Skeletal muscle tissue (tissue), 4 donors: ENCODE results near the gene ST3GAL6. TPM values are rescaled to one million over a fixed set of nuclear protein-coding genes. Genes with fewer than 3 reads are reported as not detected.
A peak's percentile ranks its signal among the peaks of the same experiment; 100 is the strongest.

Source experiments
- H3K27ac ChIP-seq: one replicate; pipeline ENCODE4 v1.7.0; 2013; ENCODE audit warnings: mild to moderate bottlenecking, low read depth, low read length, inconsistent platforms
- H3K27me3 ChIP-seq, 3 donors: one replicate each; pipeline ENCODE4 v1.7.0; 2013; ENCODE audit warnings: low read length in 3 of 3; ENCODE audit not compliant: control insufficient read depth in 3 of 3, insufficient read depth in 3 of 3
- H3K36me3 ChIP-seq, 3 donors: one replicate each; pipeline ENCODE4 v1.7.0; 2013; ENCODE audit warnings: low read length in 3 of 3; ENCODE audit not compliant: control insufficient read depth in 3 of 3, insufficient read depth in 3 of 3
- H3K4me1 ChIP-seq, 3 donors: one replicate each; pipeline ENCODE4 v1.7.0; 2013; ENCODE audit warnings: low read length in 3 of 3, mild to moderate bottlenecking in 3 of 3; ENCODE audit not compliant: control insufficient read depth in 3 of 3, insufficient read depth in 3 of 3
- H3K4me3 ChIP-seq, 3 donors: one replicate each; pipeline ENCODE4 v1.7.0; 2013; ENCODE audit warnings: low read length in 3 of 3
- H3K9ac ChIP-seq, 3 donors: one replicate each; pipeline ENCODE4 v1.7.0; 2013; ENCODE audit warnings: low read length in 3 of 3, mild to moderate bottlenecking in 3 of 3, moderate library complexity in 2 of 3, low read depth in 1 of 3
- H3K9me3 ChIP-seq, 3 donors: one replicate each; pipeline ENCODE4 v1.7.0; 2013; ENCODE audit warnings: low read length in 3 of 3; ENCODE audit not compliant: control insufficient read depth in 3 of 3
- total RNA-seq: library from RNA; depleted of rRNA; stranded (reverse); fragments of >200 nt; gene quantifications from one replicate; pipeline ENCODE4 v1.2.3, GENCODE V29; 2014
- donor health status: Osteomylitis.

The ST3GAL6 gene
- total RNA-seq, result 14.1 TPM

DNA sequence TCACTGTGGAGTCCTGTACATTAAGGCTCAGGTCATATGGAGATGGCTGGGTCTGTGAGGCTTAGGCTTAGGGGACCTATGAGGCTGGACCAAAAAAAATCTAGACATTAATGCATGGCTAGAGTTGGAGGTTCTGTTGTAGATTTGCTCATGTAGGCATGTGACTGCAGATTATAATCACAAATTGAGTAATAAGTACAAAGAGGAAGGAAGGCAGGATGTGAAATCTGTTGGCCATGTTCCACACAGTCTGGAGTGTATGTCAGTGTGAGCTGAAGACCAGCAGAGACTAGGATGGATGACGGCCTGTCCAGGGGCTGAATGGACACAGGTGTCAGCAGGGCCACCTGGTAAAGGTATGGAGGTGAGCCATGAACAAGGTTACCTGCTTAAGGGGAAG lies at the start of gene ST3GAL6:
TSS of gene ST3GAL6 (plus strand) at position 265 of the 400 bp plus-strand sequence. CDS start 5,101 bp downstream, outside the sequence.
- peak within 1 kb of the TSS in 1 of 3 donors; percentile 27 for H3K4me3 ChIP-seq
- H3K9me3 ChIP-seq, result no peaks in the 10 kb centered on the region
- H3K9ac ChIP-seq, result no peak within 1 kb of the TSS
- H3K4me1 ChIP-seq, result peaks cover 11 to 18% (median 14%) of the 10 kb centered on the region in 3 donors
- no peaks in the 10 kb centered on the region for H3K27me3 ChIP-seq
- H3K27ac ChIP-seq, result peak within 1 kb of the TSS; percentile 14
- H3K36me3 ChIP-seq, result no peaks in the 10 kb centered on the region

DNA sequence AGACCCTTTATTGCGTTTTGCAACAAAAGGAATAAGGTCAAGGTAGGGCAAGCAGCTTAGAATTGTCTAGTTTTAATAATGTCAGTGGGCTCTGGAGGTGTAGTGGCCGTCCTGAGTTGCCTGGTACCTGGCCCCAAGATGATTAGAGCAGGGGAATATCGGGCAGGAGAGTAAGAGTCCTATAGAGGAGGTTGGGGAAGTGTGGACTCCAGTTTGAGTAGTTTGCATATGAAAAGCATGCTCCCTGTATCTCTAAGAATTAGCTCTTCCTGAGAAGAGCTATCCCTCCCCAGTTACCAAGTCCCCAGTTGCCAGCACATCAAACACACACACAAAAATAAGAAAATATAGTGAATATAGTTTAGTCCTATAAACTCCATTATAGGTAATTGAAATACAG lies 49.2 kb upstream of the ST3GAL6 start:
- no peaks in the 10 kb centered on the region for H3K4me1 ChIP-seq
- H3K9ac ChIP-seq, result no peak overlapping the region
- H3K27ac ChIP-seq, result no peak overlapping the region
- no peaks in the 10 kb centered on the region for H3K36me3 ChIP-seq
- no peaks in the 10 kb centered on the region for H3K27me3 ChIP-seq
- no peaks in the 10 kb centered on the region for H3K9me3 ChIP-seq
- no peak overlapping the region for H3K4me3 ChIP-seq

DNA sequence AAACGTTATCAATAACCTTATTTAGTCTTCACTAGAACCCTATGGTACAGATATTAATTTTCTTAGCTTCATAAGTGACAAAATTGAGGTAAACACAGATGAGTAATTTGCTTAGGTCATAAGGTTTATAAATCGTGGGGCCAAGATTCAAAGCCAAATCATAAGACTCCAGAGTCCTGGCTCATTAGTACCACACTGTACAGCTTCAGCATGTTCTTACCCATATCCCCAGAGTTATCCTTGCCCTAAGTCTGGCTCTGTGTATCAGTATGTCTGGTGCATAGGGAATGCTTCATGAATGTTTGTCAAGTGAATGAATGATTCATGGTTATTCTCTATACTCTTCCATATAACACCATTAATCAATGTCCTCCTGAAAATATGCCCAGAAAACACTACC lies 45.6 kb upstream of the ST3GAL6 start:
- no peak overlapping the region for H3K27ac ChIP-seq
- H3K27me3 ChIP-seq, result no peaks in the 10 kb centered on the region
- H3K36me3 ChIP-seq, result no peaks in the 10 kb centered on the region

GRCh38 chr3:98718730-98719129 lies 44.4 kb upstream of the ST3GAL6 start:
- Histone ChIP-seq H3K36me3 (no peaks in the 10 kb centered on the region), H3K27me3 (no peaks in the 10 kb centered on the region), H3K9me3 (no peaks in the 10 kb centered on the region), H3K9ac (no peak overlapping the region), H3K4me1 (no peaks in the 10 kb centered on the region), H3K4me3 (no peak overlapping the region), H3K27ac (no peak overlapping the region)

More for the DNA sequence above, 45.6 kb upstream of the ST3GAL6 start:
- Histone ChIP-seq H3K9ac (no peak overlapping the region), H3K4me1 (no peaks in the 10 kb centered on the region), H3K9me3 (no peaks in the 10 kb centered on the region), H3K4me3 (no peak overlapping the region)

DNA sequence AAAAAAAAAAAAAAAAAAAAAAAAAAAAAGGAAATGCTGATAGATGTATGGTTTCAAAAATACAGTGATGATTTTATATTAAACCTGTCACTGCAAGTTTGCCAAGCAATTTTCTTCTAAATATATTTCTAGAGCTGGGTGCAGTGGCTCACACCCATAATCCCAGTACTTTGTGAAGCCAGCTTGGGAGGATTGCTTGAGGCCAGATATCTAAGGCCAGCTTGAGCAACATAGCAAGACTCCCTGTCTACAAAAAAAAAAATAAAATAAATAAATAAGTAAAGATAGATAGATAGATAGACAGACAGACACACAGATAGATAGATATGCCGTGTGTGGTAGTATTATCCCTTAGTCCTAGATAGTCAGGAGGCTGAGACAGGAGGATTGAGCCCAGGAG lies 41.4 kb upstream of the ST3GAL6 start:
- no peaks in the 10 kb centered on the region for H3K9me3 ChIP-seq

GRCh38 chr3:98722389-98722788 lies 40.8 kb upstream of the ST3GAL6 start:
- Histone ChIP-seq H3K9ac (no peak overlapping the region), H3K27me3 (no peaks in the 10 kb centered on the region), H3K27ac (no peak overlapping the region)

More for the DNA sequence above, 41.4 kb upstream of the ST3GAL6 start:
- Histone ChIP-seq H3K27me3 (no peaks in the 10 kb centered on the region), H3K9ac (no peak overlapping the region), H3K4me1 (no peaks in the 10 kb centered on the region), H3K36me3 (no peaks in the 10 kb centered on the region), H3K4me3 (no peak overlapping the region), H3K27ac (no peak overlapping the region)

GRCh38 chr3:98725352-98725751 lies 37.8 kb upstream of the ST3GAL6 start:
- H3K27ac ChIP-seq, result no peak overlapping the region
- no peaks in the 10 kb centered on the region for H3K27me3 ChIP-seq
- H3K4me3 ChIP-seq, result no peak overlapping the region
- H3K9me3 ChIP-seq, result no peaks in the 10 kb centered on the region
- H3K36me3 ChIP-seq, result no peaks in the 10 kb centered on the region
- no peak overlapping the region for H3K9ac ChIP-seq
- H3K4me1 ChIP-seq, result no peaks in the 10 kb centered on the region

More at GRCh38 chr3:98722389-98722788, 40.8 kb upstream of the ST3GAL6 start:
- Histone ChIP-seq H3K9me3 (no peaks in the 10 kb centered on the region), H3K4me3 (no peak overlapping the region), H3K4me1 (no peaks in the 10 kb centered on the region), H3K36me3 (no peaks in the 10 kb centered on the region)

DNA sequence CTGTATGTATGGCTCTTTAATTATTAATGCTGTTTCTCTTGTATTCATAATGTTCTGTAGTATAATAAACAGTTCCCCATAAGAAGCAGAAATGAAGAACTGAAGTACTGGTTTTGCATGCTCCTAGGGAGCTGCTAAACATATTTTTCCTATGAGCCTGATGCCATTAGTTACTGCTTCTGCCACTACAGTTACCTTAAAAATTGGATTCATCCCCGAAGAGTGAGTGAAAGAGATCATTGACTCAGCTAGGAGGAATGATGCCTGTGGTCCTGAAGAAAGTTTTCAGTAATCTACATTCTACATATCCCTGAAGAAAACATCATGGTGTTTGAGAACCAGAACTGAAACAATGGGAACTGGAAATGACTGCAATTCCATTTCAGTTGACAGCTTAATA lies 37.1 kb upstream of the ST3GAL6 start:
- Histone ChIP-seq H3K4me1 (no peaks in the 10 kb centered on the region), H3K4me3 (no peak overlapping the region), H3K9me3 (no peaks in the 10 kb centered on the region), H3K27ac (no peak overlapping the region), H3K27me3 (no peaks in the 10 kb centered on the region), H3K36me3 (no peaks in the 10 kb centered on the region), H3K9ac (no peak overlapping the region)

- H3K4me1 ChIP-seq, result peaks cover 0 to 5% (median 0%) of the 10 kb centered on the region in 3 donors
- H3K27ac ChIP-seq, result no peak overlapping the region
- H3K9me3 ChIP-seq, result no peaks in the 10 kb centered on the region
- H3K9ac ChIP-seq, result no peak overlapping the region
- H3K27me3 ChIP-seq, result no peaks in the 10 kb centered on the region
- no peak overlapping the region for H3K4me3 ChIP-seq
- no peaks in the 10 kb centered on the region for H3K36me3 ChIP-seq
Measured at GRCh38 chr3:98727638-98728037, 35.5 kb upstream of the ST3GAL6 start.

DNA sequence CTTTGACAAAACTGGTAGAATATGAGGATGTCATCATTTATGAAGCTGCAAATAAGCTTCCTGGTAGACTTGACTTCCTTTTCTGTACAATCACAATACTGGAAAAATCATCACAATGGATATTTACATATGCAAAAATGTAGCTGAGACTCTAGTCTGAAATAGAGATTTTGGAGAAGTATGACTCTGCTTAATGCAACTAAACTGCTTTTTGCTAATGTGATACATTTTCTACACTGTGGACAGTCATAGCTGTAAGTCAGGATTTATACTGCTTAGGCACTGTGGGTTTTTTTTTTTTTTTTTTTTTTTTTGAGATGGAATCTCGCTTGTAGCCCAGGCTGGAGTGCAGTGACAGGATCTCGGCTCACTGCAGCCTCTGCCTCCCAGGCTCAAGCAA lies 34.5 kb upstream of the ST3GAL6 start:
- no peak overlapping the region for H3K27ac ChIP-seq
- H3K9me3 ChIP-seq, result no peaks in the 10 kb centered on the region
- no peaks in the 10 kb centered on the region for H3K27me3 ChIP-seq
- H3K4me3 ChIP-seq, result no peak overlapping the region
- H3K4me1 ChIP-seq, result peaks cover 0 to 11% (median 3%) of the 10 kb centered on the region in 3 donors
- H3K36me3 ChIP-seq, result no peaks in the 10 kb centered on the region
- no peak overlapping the region for H3K9ac ChIP-seq

- H3K27me3 ChIP-seq, result no peaks in the 10 kb centered on the region
- no peak overlapping the region for H3K4me3 ChIP-seq
- H3K4me1 ChIP-seq, result peaks cover 0 to 21% (median 9%) of the 10 kb centered on the region in 3 donors
- H3K36me3 ChIP-seq, result no peaks in the 10 kb centered on the region
- no peak overlapping the region for H3K9ac ChIP-seq
- H3K9me3 ChIP-seq, result no peaks in the 10 kb centered on the region
- no peak overlapping the region for H3K27ac ChIP-seq
Measured at GRCh38 chr3:98730338-98730737, 32.8 kb upstream of the ST3GAL6 start.
